HTERT RPE-1 (cell line): ENCODE measurements around the gene GSPT1.
"Not testable (repeated sequence)": the region's sequence is repeated elsewhere in the genome, so short reads cannot be mapped to it uniquely, and the experiment has no call there.

Experiments used
- in situ Hi-C: fragments of 300-500 bp; cut with MboI; formaldehyde crosslinking; loops from 4 replicates; pipeline ENCODE4 v1.14.3; 2020; ENCODE audit warnings: low sequenced_read_pairs

Gene GSPT1

GRCh38 chr16:11862489-11862888, 53.3 kb downstream of the GSPT1 start:
- in situ Hi-C loops: no loop called here

GRCh38 chr16:11857161-11857560, 58.6 kb downstream of the GSPT1 start:
- in situ Hi-C loops: no loop called here

DNA sequence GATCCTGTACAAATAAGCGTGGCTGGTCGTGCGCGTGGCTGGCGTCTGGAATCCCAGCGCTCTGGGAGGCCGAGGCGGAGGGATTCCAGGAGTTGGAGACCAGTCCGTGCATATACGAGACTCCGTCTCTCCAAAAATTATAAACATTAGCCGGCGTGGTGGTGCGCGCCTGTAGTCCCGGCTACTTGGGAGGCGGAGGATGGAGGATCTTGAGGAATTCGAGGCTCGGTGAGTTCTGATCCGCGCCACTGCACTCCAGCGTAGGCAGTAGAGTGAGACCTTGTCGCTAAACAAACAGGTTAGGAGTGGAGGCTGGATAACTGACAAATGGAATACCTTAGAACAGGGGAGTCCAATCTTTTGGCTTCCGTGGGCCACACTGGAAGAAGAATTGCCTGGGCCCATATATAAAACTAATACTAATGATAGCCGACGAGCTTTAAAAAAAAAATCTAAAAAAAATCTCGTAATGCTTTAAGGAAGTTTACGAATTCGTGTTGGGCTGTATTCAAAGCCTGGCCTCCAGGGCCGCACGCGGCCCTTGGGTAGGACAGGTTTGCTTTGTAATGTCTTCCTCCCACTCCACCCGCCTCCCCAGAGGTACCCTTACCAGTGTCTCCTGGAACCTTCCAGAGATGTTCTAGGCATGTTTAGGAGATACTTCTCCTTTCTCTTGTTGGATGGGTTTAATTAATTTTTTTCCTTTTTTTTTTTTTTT, 63.5 kb downstream of the GSPT1 start:
- in situ Hi-C loops: no loop called here

- in situ Hi-C loops: no loop called here
These were observed 64.3 kb downstream of the GSPT1 start, which contains the start of gene RSL1D1 for GRCh38 chr16:11851294-11852091. Gene RSL1D1 (minus strand): TSS chr16:11851542. CDS start chr16:11851512, 30 bp downstream.

DNA sequence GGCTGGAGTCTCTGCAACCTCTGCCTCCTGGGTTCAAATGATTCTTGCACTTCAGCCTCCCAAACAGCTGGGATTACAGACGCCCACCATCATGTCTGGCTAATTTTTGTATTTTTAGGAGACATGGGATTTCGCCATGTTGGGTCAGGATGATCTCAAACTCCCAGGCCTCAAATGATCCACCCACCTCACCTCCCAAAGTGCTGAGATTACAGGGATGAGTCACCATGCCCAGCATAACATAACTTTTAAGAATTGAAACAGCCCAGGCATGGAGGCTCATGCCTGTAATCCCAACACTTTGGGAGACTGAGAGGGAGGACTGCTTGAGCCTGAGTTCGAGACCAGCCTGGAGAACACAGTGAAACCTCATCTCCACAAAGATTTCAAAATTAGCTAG, 66.9 kb downstream of the GSPT1 start:
- in situ Hi-C loops: no loop called here

- in situ Hi-C loops: no loop called here
These were observed 71.3 kb downstream of the GSPT1 start for GRCh38 chr16:11844499-11844898.

DNA sequence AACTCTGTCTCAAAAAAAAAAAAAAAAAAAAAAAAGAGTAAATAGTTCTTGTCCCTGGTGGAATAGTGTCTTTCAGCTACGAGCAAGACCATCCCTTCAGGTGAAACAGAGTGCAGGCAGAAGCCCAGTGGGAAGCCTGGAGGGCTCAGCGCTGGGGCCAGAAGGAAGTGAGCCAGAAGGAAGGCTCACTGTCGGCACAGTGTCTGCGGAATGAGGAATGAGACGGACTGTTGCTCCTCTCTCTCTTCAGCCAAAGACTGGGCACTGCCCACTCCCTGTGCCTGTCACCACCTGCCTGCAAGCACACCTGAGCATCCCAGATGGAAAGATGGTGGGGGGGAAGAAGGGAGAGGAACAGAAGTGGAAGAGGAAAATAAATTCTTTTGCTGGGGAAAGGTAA, 71.9 kb downstream of the GSPT1 start:
- in situ Hi-C loops: no loop called here

GRCh38 chr16:11843206-11843605, 72.5 kb downstream of the GSPT1 start:
- in situ Hi-C loops: no loop called here

- in situ Hi-C loops: no loop called here
These were observed 74.7 kb downstream of the GSPT1 start for GRCh38 chr16:11841026-11841425.

DNA sequence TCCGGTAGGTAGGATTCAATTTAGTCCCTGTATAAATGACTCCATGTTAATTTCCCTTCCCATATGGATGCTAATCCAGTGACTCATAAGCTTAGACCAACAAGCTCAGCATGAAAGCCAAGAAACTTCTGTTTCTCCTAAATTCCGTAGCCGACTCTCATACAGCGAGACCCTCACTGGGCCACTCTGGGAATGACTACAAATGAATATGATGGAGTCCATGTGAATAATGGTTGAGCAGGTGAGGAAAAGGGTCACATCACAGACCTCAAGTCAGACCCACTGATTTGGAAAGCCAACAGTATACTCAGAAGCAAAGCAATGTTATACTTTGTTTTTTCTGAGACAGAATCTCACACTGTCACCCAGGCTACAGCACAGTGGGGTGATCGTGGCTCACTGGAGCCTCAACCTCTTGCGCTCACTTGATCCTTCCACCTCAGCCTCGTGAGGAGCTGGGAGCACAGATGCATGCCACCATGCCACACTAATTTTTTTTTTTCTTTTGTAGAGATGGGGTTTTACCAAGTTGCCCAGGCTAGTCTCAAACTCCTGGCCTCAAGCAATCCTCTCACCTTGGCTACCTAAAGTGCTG, 79.0 kb downstream of the GSPT1 start:
- in situ Hi-C loops: no loop called here

DNA sequence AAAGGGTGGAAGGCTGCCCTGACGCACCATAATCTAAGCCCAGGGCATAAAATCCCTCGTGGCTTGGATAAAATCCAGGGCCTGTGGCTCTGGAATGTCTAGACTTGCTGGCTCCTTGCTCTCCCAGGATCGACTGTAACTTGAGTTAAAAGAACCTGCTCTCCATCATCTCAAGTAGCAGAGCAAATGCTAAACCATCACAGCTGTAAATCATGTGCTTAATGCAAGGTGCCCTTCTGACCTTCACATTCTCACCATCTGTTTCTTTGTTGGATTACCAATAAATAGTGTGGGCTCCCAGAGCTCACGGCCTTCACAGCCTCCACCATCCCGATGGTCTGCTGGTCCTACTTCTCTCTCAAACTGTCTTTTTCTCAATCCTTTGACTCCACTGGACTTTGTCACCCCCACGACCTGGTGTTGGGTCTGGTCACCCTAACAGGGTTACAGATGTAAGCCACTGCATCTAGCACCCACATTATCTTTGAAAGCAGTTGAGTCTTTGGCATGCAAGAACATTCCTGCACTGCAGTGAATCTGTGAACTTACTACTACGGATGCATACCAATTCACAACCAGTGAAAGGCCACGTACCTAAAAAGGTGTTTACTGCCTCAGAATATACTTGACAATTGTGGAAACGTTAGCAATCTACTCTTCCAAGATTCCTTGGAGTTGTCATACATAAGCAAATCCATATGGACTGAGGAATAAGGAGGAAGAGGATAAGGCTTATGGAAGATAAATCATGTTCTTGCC, 79.7 kb downstream of the GSPT1 start:
- in situ Hi-C loops: no loop called here

DNA sequence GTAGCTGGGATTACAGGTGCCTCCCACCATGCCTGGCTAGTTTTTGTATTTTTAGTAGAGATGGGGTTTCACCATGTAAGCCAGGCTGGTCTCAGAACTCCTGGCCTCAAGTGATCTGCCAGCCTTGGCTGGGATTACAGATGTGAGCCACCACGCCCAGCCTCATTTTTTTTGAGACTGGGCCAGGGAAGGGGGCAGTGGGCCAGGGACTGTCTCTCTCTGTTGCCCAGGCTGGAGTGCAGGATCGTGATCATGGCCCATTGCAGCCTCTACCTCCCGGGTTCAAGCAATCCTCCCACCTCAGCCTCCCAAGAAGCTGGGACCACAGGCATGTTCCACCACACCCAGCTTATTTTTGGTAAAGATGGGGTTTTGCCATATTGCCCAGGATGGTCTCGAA, 80.4 kb downstream of the GSPT1 start:
- in situ Hi-C loops: no loop called here

- in situ Hi-C loops: no loop called here
These were observed 81.6 kb downstream of the GSPT1 start for GRCh38 chr16:11833951-11834695.

DNA sequence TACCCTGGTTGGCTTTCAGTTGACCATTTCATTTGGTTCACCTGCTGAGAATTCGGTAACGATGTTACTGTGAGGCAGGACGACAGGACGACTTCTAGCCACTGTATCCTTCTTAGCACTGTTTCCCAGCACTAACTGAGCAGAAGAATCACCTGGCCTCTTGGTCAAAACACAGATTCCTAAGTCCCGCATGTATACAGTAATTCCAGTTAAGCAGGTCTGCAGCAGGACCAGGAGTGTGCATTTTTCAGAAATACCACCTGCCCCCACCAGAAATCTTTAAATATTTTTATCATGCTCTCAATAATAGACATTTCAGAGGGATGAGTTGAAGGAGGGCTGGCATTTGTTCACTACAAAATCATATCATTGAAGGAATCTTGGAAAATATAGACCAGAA, 87.1 kb downstream of the GSPT1 start:
- in situ Hi-C loops: no loop called here

GRCh38 chr16:11825520-11826165, 90.1 kb downstream of the GSPT1 start:
- in situ Hi-C loops: not testable (repeated sequence)

- in situ Hi-C loops: no loop called here
These were observed 91.4 kb downstream of the GSPT1 start for GRCh38 chr16:11824362-11824761.

DNA sequence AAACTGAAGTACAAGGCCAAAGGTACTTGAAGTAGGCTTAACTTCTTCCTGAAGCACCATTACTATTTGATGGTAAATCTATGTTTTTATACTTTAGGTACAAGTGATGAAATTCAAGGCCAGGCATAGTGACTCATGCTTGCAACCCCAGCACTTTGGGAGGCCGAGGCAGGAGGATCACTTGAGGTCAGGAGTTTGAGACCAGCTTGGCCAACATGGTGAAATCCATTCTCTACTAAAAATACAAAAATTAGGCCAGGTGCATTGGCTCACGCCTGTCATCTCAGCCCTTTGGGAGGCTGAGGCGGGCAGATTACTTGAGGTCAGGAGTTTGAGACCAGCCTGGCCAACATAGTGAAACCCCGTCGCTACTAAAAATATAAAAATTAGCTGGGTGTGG, 92.1 kb downstream of the GSPT1 start:
- in situ Hi-C loops: not testable (repeated sequence)

DNA sequence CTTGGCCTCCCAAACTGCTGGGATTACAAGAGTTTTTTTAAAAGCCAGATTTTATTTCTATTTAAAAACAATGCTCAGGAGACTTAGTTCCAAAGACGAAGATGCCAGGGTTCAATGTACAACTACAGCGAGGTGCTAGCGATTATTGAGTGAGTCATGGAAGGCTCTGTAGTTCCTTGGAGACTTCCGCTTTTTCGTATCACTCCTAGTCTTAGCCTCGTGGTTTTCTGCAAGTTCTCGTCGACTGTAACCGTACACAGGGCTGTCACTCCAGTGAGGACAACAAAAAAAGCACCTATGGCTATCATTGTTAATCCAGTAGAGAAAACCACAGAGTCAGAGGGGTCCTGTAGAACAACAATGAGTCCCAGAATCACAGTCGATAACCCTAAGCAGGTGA, 96.0 kb downstream of the GSPT1 start:
- in situ Hi-C loops: no loop called here

DNA sequence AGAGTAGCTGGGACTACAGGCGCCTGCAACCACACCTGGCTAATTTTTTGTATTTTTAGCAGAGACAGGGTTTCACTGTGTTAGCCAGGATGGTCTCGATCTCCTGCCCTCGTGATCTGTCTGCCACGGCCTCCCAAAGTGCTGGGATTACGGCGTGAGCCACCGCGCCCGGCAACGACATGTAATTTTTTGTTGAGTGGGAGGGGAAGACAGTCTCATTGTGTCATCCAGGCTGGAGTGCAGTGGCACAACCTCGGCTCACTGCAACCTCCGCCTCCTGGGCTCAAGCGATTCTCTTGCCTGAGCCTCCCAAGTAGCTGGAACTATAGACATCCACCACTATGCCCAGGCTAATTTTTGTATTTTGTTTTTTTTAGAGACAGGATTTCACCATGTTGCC, 96.8 kb downstream of the GSPT1 start:
- in situ Hi-C loops: not testable (repeated sequence)
